HepG2 (cell line): ENCODE results near the gene ITPR1. TPM values are rescaled to one million over a fixed set of nuclear protein-coding genes. Genes with fewer than 3 reads are reported as not detected.

ENCODE experiments used
- BCL6 ChIP-seq: IDR thresholded peaks from 2 replicates; pipeline ENCODE4 v1.6.1; 2016; ENCODE audit warnings: missing genetic modification reagents, missing compliant biosample characterization
- HDAC2 ChIP-seq: sonication (generic); formaldehyde crosslinking; IDR thresholded peaks from 2 replicates; pipeline ENCODE4 v1.4.0; 2020; ENCODE audit warnings: missing genetic modification reagents
- HNF4G ChIP-seq, 2 experiments: sonication (generic) in 1 of 2; formaldehyde crosslinking in 1 of 2; IDR thresholded peaks; 2 replicates each; pipeline versions ENCODE4 v1.4.0 to v1.6.1; 2011 to 2020; ENCODE audit warnings: borderline replicate concordance in 2 of 2, low read depth in 2 of 2, mild to moderate bottlenecking in 2 of 2, low read length in 1 of 2, missing genetic modification reagents in 1 of 2, moderate library complexity in 1 of 2
- HNRNPH1 ChIP-seq: fragments of 200-400 bp; formaldehyde crosslinking; optimal IDR thresholded peaks from 2 replicates; pipeline ENCODE3; 2017; ENCODE audit warnings: mild to moderate bottlenecking, low read depth, low read length
- HNRNPLL ChIP-seq: fragments of 200-400 bp; formaldehyde crosslinking; IDR thresholded peaks from 2 replicates; pipeline ENCODE4 v1.6.1; 2017; ENCODE audit warnings: mild to moderate bottlenecking, low read depth, low read length; ENCODE audit not compliant: poor library complexity, severe bottlenecking
- MYNN ChIP-seq: sonication (generic); formaldehyde crosslinking; IDR thresholded peaks from 2 replicates; pipeline ENCODE4 v1.4.0; 2020; ENCODE audit warnings: mild to moderate bottlenecking, low read depth, missing genetic modification reagents
- NPAS2 ChIP-seq: sonication (generic); formaldehyde crosslinking; IDR thresholded peaks from 2 replicates; pipeline ENCODE4 v1.8.0; 2022; ENCODE audit warnings: mild to moderate bottlenecking, missing genetic modification reagents, borderline replicate concordance
- RELA ChIP-seq: sonication (generic); formaldehyde crosslinking; IDR thresholded peaks from 2 replicates; pipeline ENCODE4 v1.4.0; 2020; ENCODE audit warnings: missing genetic modification reagents
- SRSF9 ChIP-seq: fragments of 200-400 bp; formaldehyde crosslinking; IDR thresholded peaks from 2 replicates; pipeline ENCODE4 v1.6.1; 2018; ENCODE audit warnings: borderline replicate concordance, mild to moderate bottlenecking, low read depth, low read length; ENCODE audit not compliant: insufficient read depth, poor library complexity, severe bottlenecking
- TCF12 ChIP-seq, 2 experiments: fragments of 450-650 bp in 1 of 2; sonication (generic) in 1 of 2; formaldehyde crosslinking in 1 of 2; IDR thresholded peaks; 2 replicates each; pipeline versions ENCODE4 v1.6.1 to v1.8.0; 2017 to 2022; ENCODE audit warnings: antibody characterized with exemption in 1 of 2, mild to moderate bottlenecking in 1 of 2, missing genetic modification reagents in 1 of 2, moderate library complexity in 1 of 2
- ZC3H4 ChIP-seq: sonication (generic); formaldehyde crosslinking; IDR thresholded peaks from 2 replicates; pipeline ENCODE4 v1.4.0; 2020; ENCODE audit warnings: missing genetic modification reagents, borderline replicate concordance
- ZNF101 ChIP-seq: sonication (generic); formaldehyde crosslinking; IDR thresholded peaks from 2 replicates; pipeline ENCODE4 v1.4.0; 2020; ENCODE audit warnings: mild to moderate bottlenecking, low read depth, missing genetic modification reagents, borderline replicate concordance
- ZNF260 ChIP-seq: sonication (generic); formaldehyde crosslinking; IDR thresholded peaks from 2 replicates; pipeline ENCODE4 v1.4.0; 2020; ENCODE audit warnings: missing genetic modification reagents, low read depth, mild to moderate bottlenecking, borderline replicate concordance
- ZNF30 ChIP-seq: sonication (generic); formaldehyde crosslinking; IDR thresholded peaks from 2 replicates; pipeline ENCODE4 v1.5.0; 2020; ENCODE audit warnings: mild to moderate bottlenecking, missing genetic modification reagents
- ZNF317 ChIP-seq: sonication (generic); formaldehyde crosslinking; IDR thresholded peaks from 2 replicates; pipeline ENCODE4 v1.5.0; 2020; ENCODE audit warnings: mild to moderate bottlenecking, missing genetic modification reagents
- ZNF335 ChIP-seq: sonication (generic); formaldehyde crosslinking; IDR thresholded peaks from 2 replicates; pipeline ENCODE4 v1.4.0; 2020; ENCODE audit warnings: missing genetic modification reagents
- ZNF337 ChIP-seq: sonication (generic); formaldehyde crosslinking; IDR thresholded peaks from 2 replicates; pipeline ENCODE4 v1.5.1; 2020; ENCODE audit warnings: missing genetic modification reagents, low read depth, mild to moderate bottlenecking, borderline replicate concordance
- ZNF430 ChIP-seq: sonication (generic); formaldehyde crosslinking; IDR thresholded peaks from 2 replicates; pipeline ENCODE4 v1.9.0; 2021; ENCODE audit warnings: mild to moderate bottlenecking, missing genetic modification reagents
- ZNF549 ChIP-seq: sonication (generic); formaldehyde crosslinking; IDR thresholded peaks from 2 replicates; pipeline ENCODE4 v1.5.0; 2020; ENCODE audit warnings: missing genetic modification reagents
- ZNF615 ChIP-seq: sonication (generic); formaldehyde crosslinking; IDR thresholded peaks from 2 replicates; pipeline ENCODE4 v1.5.0; 2020; ENCODE audit warnings: mild to moderate bottlenecking, missing genetic modification reagents, borderline replicate concordance
- ZNF713 ChIP-seq: sonication (generic); formaldehyde crosslinking; IDR thresholded peaks from 2 replicates; pipeline ENCODE4 v1.4.0; 2020; ENCODE audit warnings: mild to moderate bottlenecking, missing genetic modification reagents
- ZNF724P ChIP-seq: sonication (generic); formaldehyde crosslinking; IDR thresholded peaks from 2 replicates; pipeline ENCODE4 v1.8.0; 2022; ENCODE audit warnings: missing genetic modification reagents, borderline replicate concordance
- polyA plus RNA-seq, 8 experiments: library from polyadenylated mRNA; depleted of rRNA in 3 of 8; stranded (reverse) in 7 of 8; unstranded in 1 of 8; fragments of >200 nt; fragmentation: Illumina TruSeq in 4 of 8; extraction: Trizol in 4 of 8; gene quantifications; 2 replicates each; pipeline versions ENCODE4 v1.2.1 to v1.2.3, GENCODE V29; 2011 to 2016; ENCODE audit warnings: low read depth in 4 of 8, missing spikeins in 1 of 8, mixed read lengths in 1 of 8; ENCODE audit not compliant: insufficient read depth in 1 of 8
- total RNA-seq, 5 experiments: library from RNA; depleted of rRNA; stranded (reverse); fragments of >200 nt; fragmentation: Illumina TruSeq; extraction: Trizol; gene quantifications; 2 replicates each; pipeline ENCODE4 v1.2.3, GENCODE V29; 2016; ENCODE audit warnings: low read depth in 1 of 5
- TF ChIP-seq, protein P1 (sequence below), 2 experiments: IDR thresholded peaks; 2 replicates each; pipeline ENCODE4 v1.6.1; 2011 to 2012; ENCODE audit warnings: low read length in 2 of 2, borderline replicate concordance in 1 of 2, low read depth in 1 of 2, mild to moderate bottlenecking in 1 of 2, moderate library complexity in 1 of 2

Gene ITPR1
- total and polyA plus RNA-seq, 2 of the 13 experiments (the other 11 are each of a cell fraction or from before 2014, with no cell fraction given) = 10.0 to 11.4 TPM

DNA sequence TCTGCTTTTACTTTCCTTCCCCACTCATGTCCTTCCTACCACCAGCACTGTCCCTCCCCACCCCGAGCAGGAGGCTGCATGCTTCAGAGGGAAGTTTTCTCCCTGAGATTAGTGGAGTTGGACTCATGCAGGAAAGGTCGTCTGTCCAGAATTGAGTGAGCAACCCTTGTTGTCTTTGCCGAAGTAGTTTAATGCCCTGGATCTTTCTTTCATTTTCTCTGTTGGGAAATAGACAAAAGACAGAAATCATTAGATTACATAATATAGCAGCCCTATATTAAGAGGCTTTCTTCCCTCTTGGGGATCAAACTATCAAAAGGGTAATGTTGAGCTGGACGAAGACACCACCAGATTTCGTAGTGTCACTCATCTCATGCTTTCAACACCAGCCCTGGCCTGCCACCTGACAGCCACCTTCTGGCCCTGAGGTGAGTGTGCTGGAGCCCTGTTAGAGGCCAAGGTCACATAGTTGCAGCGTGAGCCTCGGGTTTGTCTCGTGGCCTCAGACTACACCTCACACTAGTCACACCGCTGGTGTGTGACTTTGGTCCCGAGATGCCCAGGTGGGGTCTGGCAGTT is 231.0 kb downstream of the ITPR1 start (continued):
- TF ChIP-seq ZC3H4 (CRISPR knock-in tag) = no peak
- no peak for TF ChIP-seq ZNF549 (CRISPR knock-in tag)
- peak; percentile 44; the same call in 1 of the 2 replicates for TF ChIP-seq ZNF430
- TF ChIP-seq, protein P1, sequence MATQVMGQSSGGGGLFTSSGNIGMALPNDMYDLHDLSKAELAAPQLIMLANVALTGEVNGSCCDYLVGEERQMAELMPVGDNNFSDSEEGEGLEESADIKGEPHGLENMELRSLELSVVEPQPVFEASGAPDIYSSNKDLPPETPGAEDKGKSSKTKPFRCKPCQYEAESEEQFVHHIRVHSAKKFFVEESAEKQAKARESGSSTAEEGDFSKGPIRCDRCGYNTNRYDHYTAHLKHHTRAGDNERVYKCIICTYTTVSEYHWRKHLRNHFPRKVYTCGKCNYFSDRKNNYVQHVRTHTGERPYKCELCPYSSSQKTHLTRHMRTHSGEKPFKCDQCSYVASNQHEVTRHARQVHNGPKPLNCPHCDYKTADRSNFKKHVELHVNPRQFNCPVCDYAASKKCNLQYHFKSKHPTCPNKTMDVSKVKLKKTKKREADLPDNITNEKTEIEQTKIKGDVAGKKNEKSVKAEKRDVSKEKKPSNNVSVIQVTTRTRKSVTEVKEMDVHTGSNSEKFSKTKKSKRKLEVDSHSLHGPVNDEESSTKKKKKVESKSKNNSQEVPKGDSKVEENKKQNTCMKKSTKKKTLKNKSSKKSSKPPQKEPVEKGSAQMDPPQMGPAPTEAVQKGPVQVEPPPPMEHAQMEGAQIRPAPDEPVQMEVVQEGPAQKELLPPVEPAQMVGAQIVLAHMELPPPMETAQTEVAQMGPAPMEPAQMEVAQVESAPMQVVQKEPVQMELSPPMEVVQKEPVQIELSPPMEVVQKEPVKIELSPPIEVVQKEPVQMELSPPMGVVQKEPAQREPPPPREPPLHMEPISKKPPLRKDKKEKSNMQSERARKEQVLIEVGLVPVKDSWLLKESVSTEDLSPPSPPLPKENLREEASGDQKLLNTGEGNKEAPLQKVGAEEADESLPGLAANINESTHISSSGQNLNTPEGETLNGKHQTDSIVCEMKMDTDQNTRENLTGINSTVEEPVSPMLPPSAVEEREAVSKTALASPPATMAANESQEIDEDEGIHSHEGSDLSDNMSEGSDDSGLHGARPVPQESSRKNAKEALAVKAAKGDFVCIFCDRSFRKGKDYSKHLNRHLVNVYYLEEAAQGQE (IDR thresholded peaks at IDR 0.05; ENCODE audit: borderline replicate concordance in 1 of 2, low read depth in 1 of 2, low read length in 2 of 2) = no peak
- TF ChIP-seq HNRNPH1 = no peak
- TF ChIP-seq HNRNPLL = no peak
- TF ChIP-seq HNF4G (IDR thresholded peaks at IDR 0.05; ENCODE audit: borderline replicate concordance, low read depth, low read length) = no peak
- no peak for TF ChIP-seq HNF4G (CRISPR knock-in tag; IDR thresholded peaks at IDR 0.05; ENCODE audit: borderline replicate concordance, low read depth)
- TF ChIP-seq BCL6 (CRISPR knock-in tag) = peak; percentile 58
- no peak for TF ChIP-seq ZNF260 (CRISPR knock-in tag)
- TF ChIP-seq ZNF724P (CRISPR knock-in tag) = no peak
- no peak for TF ChIP-seq ZNF713 (CRISPR knock-in tag)
- TF ChIP-seq RELA (CRISPR knock-in tag) = no peak
- no peak for TF ChIP-seq NPAS2 (CRISPR knock-in tag)
- TF ChIP-seq MYNN (CRISPR knock-in tag) = no peak
- no peak for TF ChIP-seq ZNF335 (CRISPR knock-in tag)
- TF ChIP-seq ZNF337 (CRISPR knock-in tag) = no peak
- no peak for TF ChIP-seq ZNF30
- no peak for TF ChIP-seq ZNF101
- no peak for TF ChIP-seq SRSF9
- no peak for TF ChIP-seq ZNF615 (CRISPR knock-in tag)
- no peak for TF ChIP-seq ZNF317 (CRISPR knock-in tag)
- TF ChIP-seq HDAC2 (CRISPR knock-in tag) = peak; percentile 54; the same call in 1 of the 2 replicates
- TF ChIP-seq TCF12 (IDR thresholded peaks at IDR 0.05) = no peak
- no peak for TF ChIP-seq TCF12 (CRISPR knock-in tag; IDR thresholded peaks at IDR 0.05)
